GM23338 (cell line): Measurements from ENCODE around the gene PRPH. TPM values are rescaled to one million over a fixed set of nuclear protein-coding genes. Genes with fewer than 3 reads are reported as not detected.

ENCODE experiments used
- ATAC-seq: fragments of 200-7000 bp; cut with Tn5 transposase; 3 replicates; pipeline ENCODE4 v1.9.1; 2020
- DNase-seq: peaks from one replicate; pipeline ENCODE4 v3.0.0-alpha.2; 2015; ENCODE audit warnings: low spot score
- H2AFZ ChIP-seq: fragments of 200-600 bp; sonication (generic); 2 replicates; pipeline ENCODE4 v1.8.0; 2016; ENCODE audit warnings: antibody characterized with exemption, mild to moderate bottlenecking, moderate library complexity
- H3F3A ChIP-seq: fragments of 200-600 bp; sonication (generic); replicated peaks from 2 replicates; pipeline ENCODE4 v1.8.0; 2017; ENCODE audit warnings: antibody characterized with exemption, mixed run types, low read depth
- H3K27ac ChIP-seq: fragments of 200-600 bp; sonication (generic); 2 replicates; pipeline ENCODE4 v1.6.1; 2016; ENCODE audit warnings: low read depth
- H3K27me3 ChIP-seq: fragments of 200-600 bp; sonication (generic); 2 replicates; pipeline ENCODE4 v1.8.0; 2016; ENCODE audit warnings: mild to moderate bottlenecking, mixed run types, moderate library complexity; ENCODE audit not compliant: insufficient read depth
- H3K36me3 ChIP-seq: fragments of 200-600 bp; sonication (generic); 2 replicates; pipeline ENCODE4 v1.8.0; 2016; ENCODE audit warnings: mild to moderate bottlenecking; ENCODE audit not compliant: insufficient read depth
- H3K4me1 ChIP-seq: fragments of 200-600 bp; sonication (generic); 2 replicates; pipeline ENCODE4 v1.8.0; 2016; ENCODE audit warnings: mild to moderate bottlenecking, moderate library complexity; ENCODE audit not compliant: insufficient read depth
- H3K4me2 ChIP-seq: fragments of 200-600 bp; sonication (generic); 2 replicates; pipeline ENCODE4 v1.7.1; 2017; ENCODE audit warnings: mixed run types
- H3K4me3 ChIP-seq: fragments of 200-600 bp; sonication (generic); 2 replicates; pipeline ENCODE4 v1.6.1; 2016; ENCODE audit warnings: mixed run types
- H3K79me2 ChIP-seq: fragments of 200-600 bp; sonication (generic); replicated peaks from 2 replicates; pipeline ENCODE4 v1.8.0; 2017; ENCODE audit warnings: mild to moderate bottlenecking; ENCODE audit not compliant: insufficient read depth
- H3K9me2 ChIP-seq: fragments of 200-600 bp; sonication (generic); 2 replicates; pipeline ENCODE4 v1.8.0; 2017; ENCODE audit not compliant: insufficient read depth
- H4K20me1 ChIP-seq: fragments of 200-600 bp; sonication (generic); replicated peaks from 2 replicates; pipeline ENCODE4 v1.8.0; 2017; ENCODE audit warnings: mild to moderate bottlenecking; ENCODE audit not compliant: insufficient read depth
- H3K27ac Mint-ChIP-seq: 2 replicates; pipeline ENCODE4 v1.8.0; 2020; ENCODE audit warnings: inconsistent platforms, mild to moderate bottlenecking, moderate library complexity, mixed read lengths
- H3K27me3 Mint-ChIP-seq: 3 replicates; pipeline ENCODE4 v1.8.0; 2022; ENCODE audit warnings: low read depth, mild to moderate bottlenecking, moderate library complexity, mixed read lengths, inconsistent platforms; ENCODE audit not compliant: insufficient read depth, poor library complexity
- H3K36me3 Mint-ChIP-seq: 3 replicates; pipeline ENCODE4 v1.8.0; 2021; ENCODE audit warnings: low read depth, mild to moderate bottlenecking, inconsistent platforms, moderate library complexity, mixed read lengths
- H3K4me1 Mint-ChIP-seq: 3 replicates; pipeline ENCODE4 v1.8.0; 2020; ENCODE audit warnings: mild to moderate bottlenecking, inconsistent platforms, mixed read lengths
- H3K4me3 Mint-ChIP-seq: 3 replicates; pipeline ENCODE4 v1.8.0; 2021; ENCODE audit warnings: moderate library complexity, mild to moderate bottlenecking, inconsistent platforms, mixed read lengths
- H3K9me3 Mint-ChIP-seq: 3 replicates; pipeline ENCODE4 v1.8.0; 2020; ENCODE audit warnings: moderate library complexity, mild to moderate bottlenecking, inconsistent platforms, mixed read lengths
- CREB1 ChIP-seq: fragments of 250-450 bp; sonication (Bioruptor Pico); IDR thresholded peaks from 2 replicates; pipeline ENCODE4 v1.5.0; 2020; ENCODE audit warnings: low read depth, mild to moderate bottlenecking, moderate library complexity
- NANOG ChIP-seq: IDR thresholded peaks from 2 replicates; pipeline ENCODE4 v1.6.1; 2016; ENCODE audit warnings: antibody characterized with exemption, borderline replicate concordance
- STAT1 ChIP-seq: IDR thresholded peaks from one replicate; pipeline ENCODE4 v1.6.1; 2016; ENCODE audit warnings: antibody characterized with exemption; ENCODE audit not compliant: unreplicated experiment
- polyA plus RNA-seq: library from polyadenylated mRNA; unstranded; fragments of >200 nt; fragmentation: Nextera tagmentation; extraction: Ambion mirVana; gene quantifications from 2 replicates; pipeline ENCODE4 v1.2.1, GENCODE V29; 2016
- total RNA-seq: library from RNA; depleted of rRNA; stranded (reverse); fragments of >200 nt; shearing (Covaris generic); gene quantifications from 2 replicates; pipeline ENCODE4 v1.2.3, GENCODE V29; 2014
- TF ChIP-seq, protein P1 (sequence below): fragments of 250-450 bp; sonication (Bioruptor Pico); IDR thresholded peaks from 2 replicates; pipeline ENCODE4 v1.5.0; 2020; ENCODE audit warnings: mild to moderate bottlenecking, moderate library complexity
- TF ChIP-seq, protein P2 (sequence below): IDR thresholded peaks from one replicate; pipeline ENCODE4 v1.6.1; 2018; ENCODE audit warnings: antibody characterized with exemption; ENCODE audit not compliant: unreplicated experiment
- TF ChIP-seq, protein P3 (sequence below), 2 experiments: fragments of 200-600 bp in 1 of 2; sonication (generic) in 1 of 2; conservative IDR thresholded peaks; 2 replicates each; pipeline versions ENCODE4 v1.5.1 to v1.6.1; 2016 to 2017; ENCODE audit warnings: antibody characterized with exemption in 2 of 2, low read depth in 2 of 2, mild to moderate bottlenecking in 2 of 2, moderate library complexity in 1 of 2

Gene PRPH
- total and polyA plus RNA-seq, 2 experiments from 2014 or later, result 0.24 to 0.36 TPM

DNA sequence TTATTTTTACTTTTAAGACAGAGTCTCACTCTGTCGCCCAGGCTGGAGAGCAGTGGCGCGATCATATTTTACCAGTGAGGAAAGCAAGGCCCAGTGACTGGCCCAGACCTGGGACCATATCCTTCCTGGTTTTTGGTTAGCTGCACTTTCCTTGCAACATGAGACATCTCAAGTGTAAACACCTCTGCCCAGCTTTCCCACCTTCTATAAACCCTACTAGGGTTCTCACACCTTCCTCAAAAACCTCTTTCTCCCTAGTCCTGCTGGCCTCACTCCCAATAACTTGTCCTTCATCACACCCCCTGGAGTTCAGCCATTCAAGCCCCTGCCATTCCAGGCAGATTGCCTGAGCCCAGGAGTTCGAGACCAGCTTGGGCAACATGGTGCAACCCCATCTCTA, 10.3 kb upstream of the PRPH start (continued):
- TF ChIP-seq, protein P1, sequence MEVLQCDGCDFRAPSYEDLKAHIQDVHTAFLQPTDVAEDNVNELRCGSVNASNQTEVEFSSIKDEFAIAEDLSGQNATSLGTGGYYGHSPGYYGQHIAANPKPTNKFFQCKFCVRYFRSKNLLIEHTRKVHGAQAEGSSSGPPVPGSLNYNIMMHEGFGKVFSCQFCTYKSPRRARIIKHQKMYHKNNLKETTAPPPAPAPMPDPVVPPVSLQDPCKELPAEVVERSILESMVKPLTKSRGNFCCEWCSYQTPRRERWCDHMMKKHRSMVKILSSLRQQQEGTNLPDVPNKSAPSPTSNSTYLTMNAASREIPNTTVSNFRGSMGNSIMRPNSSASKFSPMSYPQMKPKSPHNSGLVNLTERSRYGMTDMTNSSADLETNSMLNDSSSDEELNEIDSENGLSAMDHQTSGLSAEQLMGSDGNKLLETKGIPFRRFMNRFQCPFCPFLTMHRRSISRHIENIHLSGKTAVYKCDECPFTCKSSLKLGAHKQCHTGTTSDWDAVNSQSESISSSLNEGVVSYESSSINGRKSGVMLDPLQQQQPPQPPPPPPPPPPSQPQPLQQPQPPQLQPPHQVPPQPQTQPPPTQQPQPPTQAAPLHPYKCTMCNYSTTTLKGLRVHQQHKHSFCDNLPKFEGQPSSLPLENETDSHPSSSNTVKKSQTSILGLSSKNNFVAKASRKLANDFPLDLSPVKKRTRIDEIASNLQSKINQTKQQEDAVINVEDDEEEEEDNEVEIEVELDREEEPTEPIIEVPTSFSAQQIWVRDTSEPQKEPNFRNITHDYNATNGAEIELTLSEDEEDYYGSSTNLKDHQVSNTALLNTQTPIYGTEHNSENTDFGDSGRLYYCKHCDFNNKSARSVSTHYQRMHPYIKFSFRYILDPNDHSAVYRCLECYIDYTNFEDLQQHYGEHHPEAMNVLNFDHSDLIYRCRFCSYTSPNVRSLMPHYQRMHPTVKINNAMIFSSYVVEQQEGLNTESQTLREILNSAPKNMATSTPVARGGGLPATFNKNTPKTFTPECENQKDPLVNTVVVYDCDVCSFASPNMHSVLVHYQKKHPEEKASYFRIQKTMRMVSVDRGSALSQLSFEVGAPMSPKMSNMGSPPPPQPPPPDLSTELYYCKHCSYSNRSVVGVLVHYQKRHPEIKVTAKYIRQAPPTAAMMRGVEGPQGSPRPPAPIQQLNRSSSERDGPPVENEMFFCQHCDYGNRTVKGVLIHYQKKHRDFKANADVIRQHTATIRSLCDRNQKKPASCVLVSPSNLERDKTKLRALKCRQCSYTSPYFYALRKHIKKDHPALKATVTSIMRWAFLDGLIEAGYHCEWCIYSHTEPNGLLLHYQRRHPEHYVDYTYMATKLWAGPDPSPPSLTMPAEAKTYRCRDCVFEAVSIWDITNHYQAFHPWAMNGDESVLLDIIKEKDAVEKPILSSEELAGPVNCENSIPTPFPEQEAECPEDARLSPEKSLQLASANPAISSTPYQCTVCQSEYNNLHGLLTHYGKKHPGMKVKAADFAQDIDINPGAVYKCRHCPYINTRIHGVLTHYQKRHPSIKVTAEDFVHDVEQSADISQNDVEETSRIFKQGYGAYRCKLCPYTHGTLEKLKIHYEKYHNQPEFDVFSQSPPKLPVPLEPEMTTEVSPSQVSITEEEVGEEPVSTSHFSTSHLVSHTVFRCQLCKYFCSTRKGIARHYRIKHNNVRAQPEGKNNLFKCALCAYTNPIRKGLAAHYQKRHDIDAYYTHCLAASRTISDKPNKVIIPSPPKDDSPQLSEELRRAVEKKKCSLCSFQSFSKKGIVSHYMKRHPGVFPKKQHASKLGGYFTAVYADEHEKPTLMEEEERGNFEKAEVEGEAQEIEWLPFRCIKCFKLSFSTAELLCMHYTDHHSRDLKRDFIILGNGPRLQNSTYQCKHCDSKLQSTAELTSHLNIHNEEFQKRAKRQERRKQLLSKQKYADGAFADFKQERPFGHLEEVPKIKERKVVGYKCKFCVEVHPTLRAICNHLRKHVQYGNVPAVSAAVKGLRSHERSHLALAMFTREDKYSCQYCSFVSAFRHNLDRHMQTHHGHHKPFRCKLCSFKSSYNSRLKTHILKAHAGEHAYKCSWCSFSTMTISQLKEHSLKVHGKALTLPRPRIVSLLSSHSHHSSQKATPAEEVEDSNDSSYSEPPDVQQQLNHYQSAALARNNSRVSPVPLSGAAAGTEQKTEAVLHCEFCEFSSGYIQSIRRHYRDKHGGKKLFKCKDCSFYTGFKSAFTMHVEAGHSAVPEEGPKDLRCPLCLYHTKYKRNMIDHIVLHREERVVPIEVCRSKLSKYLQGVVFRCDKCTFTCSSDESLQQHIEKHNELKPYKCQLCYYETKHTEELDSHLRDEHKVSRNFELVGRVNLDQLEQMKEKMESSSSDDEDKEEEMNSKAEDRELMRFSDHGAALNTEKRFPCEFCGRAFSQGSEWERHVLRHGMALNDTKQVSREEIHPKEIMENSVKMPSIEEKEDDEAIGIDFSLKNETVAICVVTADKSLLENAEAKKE (CRISPR knock-in tag), result no peak
- TF ChIP-seq, protein P2, sequence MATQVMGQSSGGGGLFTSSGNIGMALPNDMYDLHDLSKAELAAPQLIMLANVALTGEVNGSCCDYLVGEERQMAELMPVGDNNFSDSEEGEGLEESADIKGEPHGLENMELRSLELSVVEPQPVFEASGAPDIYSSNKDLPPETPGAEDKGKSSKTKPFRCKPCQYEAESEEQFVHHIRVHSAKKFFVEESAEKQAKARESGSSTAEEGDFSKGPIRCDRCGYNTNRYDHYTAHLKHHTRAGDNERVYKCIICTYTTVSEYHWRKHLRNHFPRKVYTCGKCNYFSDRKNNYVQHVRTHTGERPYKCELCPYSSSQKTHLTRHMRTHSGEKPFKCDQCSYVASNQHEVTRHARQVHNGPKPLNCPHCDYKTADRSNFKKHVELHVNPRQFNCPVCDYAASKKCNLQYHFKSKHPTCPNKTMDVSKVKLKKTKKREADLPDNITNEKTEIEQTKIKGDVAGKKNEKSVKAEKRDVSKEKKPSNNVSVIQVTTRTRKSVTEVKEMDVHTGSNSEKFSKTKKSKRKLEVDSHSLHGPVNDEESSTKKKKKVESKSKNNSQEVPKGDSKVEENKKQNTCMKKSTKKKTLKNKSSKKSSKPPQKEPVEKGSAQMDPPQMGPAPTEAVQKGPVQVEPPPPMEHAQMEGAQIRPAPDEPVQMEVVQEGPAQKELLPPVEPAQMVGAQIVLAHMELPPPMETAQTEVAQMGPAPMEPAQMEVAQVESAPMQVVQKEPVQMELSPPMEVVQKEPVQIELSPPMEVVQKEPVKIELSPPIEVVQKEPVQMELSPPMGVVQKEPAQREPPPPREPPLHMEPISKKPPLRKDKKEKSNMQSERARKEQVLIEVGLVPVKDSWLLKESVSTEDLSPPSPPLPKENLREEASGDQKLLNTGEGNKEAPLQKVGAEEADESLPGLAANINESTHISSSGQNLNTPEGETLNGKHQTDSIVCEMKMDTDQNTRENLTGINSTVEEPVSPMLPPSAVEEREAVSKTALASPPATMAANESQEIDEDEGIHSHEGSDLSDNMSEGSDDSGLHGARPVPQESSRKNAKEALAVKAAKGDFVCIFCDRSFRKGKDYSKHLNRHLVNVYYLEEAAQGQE, result no peak
- TF ChIP-seq NANOG, result no peak

DNA sequence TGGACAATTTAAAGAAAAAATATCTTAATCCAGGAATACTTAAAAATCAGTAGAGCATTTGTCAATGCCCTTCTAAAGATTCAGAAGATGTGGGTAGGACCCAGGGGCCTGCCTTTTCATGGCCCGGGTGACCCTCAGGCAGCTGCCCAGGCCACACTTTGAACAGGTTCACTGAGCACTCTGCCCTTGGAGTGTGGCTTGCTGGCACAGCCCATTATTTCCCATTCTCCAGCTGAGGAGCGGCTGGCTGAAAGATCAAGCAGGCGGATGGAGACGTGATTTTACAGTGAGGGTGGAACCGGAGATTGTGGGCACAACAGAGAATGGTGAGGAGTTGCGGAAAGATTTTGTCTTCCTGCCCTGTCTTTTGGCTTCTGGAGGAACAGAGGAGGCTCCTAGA, 7.1 kb upstream of the PRPH start:
- H3K36me3 ChIP-seq, result no peaks in the 10 kb centered on the region
- Mint-ChIP-seq H3K27me3 (peaks cover 38% of the 10 kb centered on the region), H3K4me3 (no peak overlapping the region), H3K27ac (no peak overlapping the region), H3K9me3 (no peaks in the 10 kb centered on the region; the same call in 2 of the 3 replicates), H3K4me1 (peaks cover 3% of the 10 kb centered on the region; the same call in 2 of the 3 replicates), H3K36me3 (no peaks in the 10 kb centered on the region)
- no peak overlapping the region for H3K4me2 ChIP-seq
- H3K9me2 ChIP-seq, result no peaks in the 10 kb centered on the region
- TF ChIP-seq, protein P3, sequence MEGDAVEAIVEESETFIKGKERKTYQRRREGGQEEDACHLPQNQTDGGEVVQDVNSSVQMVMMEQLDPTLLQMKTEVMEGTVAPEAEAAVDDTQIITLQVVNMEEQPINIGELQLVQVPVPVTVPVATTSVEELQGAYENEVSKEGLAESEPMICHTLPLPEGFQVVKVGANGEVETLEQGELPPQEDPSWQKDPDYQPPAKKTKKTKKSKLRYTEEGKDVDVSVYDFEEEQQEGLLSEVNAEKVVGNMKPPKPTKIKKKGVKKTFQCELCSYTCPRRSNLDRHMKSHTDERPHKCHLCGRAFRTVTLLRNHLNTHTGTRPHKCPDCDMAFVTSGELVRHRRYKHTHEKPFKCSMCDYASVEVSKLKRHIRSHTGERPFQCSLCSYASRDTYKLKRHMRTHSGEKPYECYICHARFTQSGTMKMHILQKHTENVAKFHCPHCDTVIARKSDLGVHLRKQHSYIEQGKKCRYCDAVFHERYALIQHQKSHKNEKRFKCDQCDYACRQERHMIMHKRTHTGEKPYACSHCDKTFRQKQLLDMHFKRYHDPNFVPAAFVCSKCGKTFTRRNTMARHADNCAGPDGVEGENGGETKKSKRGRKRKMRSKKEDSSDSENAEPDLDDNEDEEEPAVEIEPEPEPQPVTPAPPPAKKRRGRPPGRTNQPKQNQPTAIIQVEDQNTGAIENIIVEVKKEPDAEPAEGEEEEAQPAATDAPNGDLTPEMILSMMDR (conservative IDR thresholded peaks at IDR 0.05; ENCODE audit: low read depth in 2 of 2), result no peak
- no peak for TF ChIP-seq NANOG
- no peak for TF ChIP-seq STAT1
- no peak for TF ChIP-seq CREB1 (CRISPR knock-in tag)
- no peaks in the 10 kb centered on the region for H3K79me2 ChIP-seq
- no peaks in the 10 kb centered on the region for H4K20me1 ChIP-seq
- no peak overlapping the region for H3K27ac ChIP-seq
- H3F3A ChIP-seq, result no peaks in the 10 kb centered on the region
- ATAC-seq, result no peak
- H3K4me3 ChIP-seq, result no peak overlapping the region
- 0 out of 2 replicates have a peak, but pooled peaks cover under 1% of the 10 kb centered on the region for H3K4me1 ChIP-seq
- DNase-seq, result no peak
- H3K27me3 ChIP-seq, result peaks cover 52% of the 10 kb centered on the region
- H2AFZ ChIP-seq, result no peak overlapping the region
